Transverse colon (tissue), 4 donors: ENCODE results near the gene LRRC4C. TPM values are rescaled to one million over a fixed set of nuclear protein-coding genes. Genes with fewer than 3 reads are reported as not detected.

Source experiments
- DNase-seq: peaks from one replicate; pipeline ENCODE4 v3.0.0-alpha.2; 2019
- H3K27ac ChIP-seq, 4 donors: fragments of 200-600 bp; sonication (generic); 2 replicates each; pipeline ENCODE4 v1.5.1; 2016 to 2018; ENCODE audit warnings: inconsistent platforms in 4 of 4
- H3K27me3 ChIP-seq: fragments of 200-600 bp; sonication (generic); 2 replicates; pipeline ENCODE4 v1.5.1; 2017; ENCODE audit warnings: inconsistent platforms
- H3K36me3 ChIP-seq, 4 donors: fragments of 200-600 bp; sonication (generic); 2 replicates each; pipeline ENCODE4 v1.5.1; 2017 to 2019; ENCODE audit warnings: inconsistent platforms in 4 of 4
- H3K4me1 ChIP-seq, 4 donors: fragments of 200-600 bp; sonication (generic); 2 replicates each; pipeline ENCODE4 v1.5.1; 2017 to 2020; ENCODE audit warnings: inconsistent platforms in 4 of 4
- H3K4me3 ChIP-seq, 4 donors: fragments of 200-600 bp; sonication (generic); 1 replicate in 1 of 4; 2 replicates in 3 of 4; pipeline versions ENCODE4 v1.5.1 to v1.6.1; 2017 to 2019; ENCODE audit warnings: inconsistent platforms in 4 of 4
- H3K9me3 ChIP-seq, 2 donors: fragments of 200-600 bp; sonication (generic); 2 replicates each; pipeline ENCODE4 v1.5.1; 2017 to 2019; ENCODE audit warnings: inconsistent platforms in 2 of 2
- EP300 ChIP-seq: sonication (generic); formaldehyde crosslinking; IDR thresholded peaks from one replicate; pipeline ENCODE4 v1.6.1; 2017; ENCODE audit warnings: antibody characterized with exemption, low read depth
- POLR2A ChIP-seq: fragments of 450-650 bp; IDR thresholded peaks from one replicate; pipeline ENCODE4 v1.6.1; 2016; ENCODE audit warnings: antibody characterized with exemption, mild to moderate bottlenecking, moderate library complexity
- POLR2AphosphoS5 ChIP-seq, 3 donors: sonication (generic); formaldehyde crosslinking; IDR thresholded peaks; one replicate each; pipeline ENCODE4 v1.6.1; 2016; ENCODE audit warnings: antibody characterized with exemption in 3 of 3
- WGBS, 2 donors: methylation state at CpG; one replicate each; pipeline ENCODE4 v1.1.5; 2018; ENCODE audit warnings: low coverage in 1 of 2; 5-methylcytosine and 5-hydroxymethylcytosine counted together
- in situ Hi-C, 4 donors: fragments of 200-750 bp; cut with MboI; loops; one replicate each; pipeline versions ENCODE4 v1.15.0 to v1.15.1; 2017; ENCODE audit warnings: low sequenced_read_pairs in 3 of 4, low pct_ligation_motif_present in 1 of 4, low pct_unique_long_range_greater_than_20kb in 1 of 4
- intact Hi-C: fragments of 100-400 bp; cut with DNase I; formaldehyde crosslinking; loops from one replicate; pipeline ENCODE4 v1.15.1; 2023; ENCODE audit warnings: low total_unique reads
- total RNA-seq, 4 donors: library from RNA; depleted of rRNA; stranded (reverse); fragments of >200 nt; gene quantifications; one replicate each; pipeline ENCODE4 v1.1.0, GENCODE V29; 2016
- TF ChIP-seq, protein P1 (sequence below), 5 experiments: fragments of 200-600 bp in 3 of 5; fragments of 450-650 bp in 2 of 5; sonication (generic) in 3 of 5; IDR thresholded peaks; 1 replicate in 2 of 5; 2 replicates in 3 of 5; pipeline ENCODE4 v1.5.1; 2016 to 2017; ENCODE audit warnings: antibody characterized with exemption in 5 of 5, inconsistent platforms in 3 of 5, mild to moderate bottlenecking in 2 of 5, moderate library complexity in 1 of 5

LRRC4C gene
- total RNA-seq, 4 donors from 2014 or later = 0.55 to 1.9 (median 0.64) TPM; not detected in 1

- in situ Hi-C loops (loop anchor here in 1 of 4 donors (25.0 kb wide), 1 partner anchor 92 kb away; no protein-coding TSS in a partner anchor), intact Hi-C loops (no loop called here)
- TF ChIP-seq POLR2A (no peak), POLR2AphosphoS5 (IDR thresholded peaks at IDR 0.05) (no peak), EP300 (no peak)
- TF ChIP-seq, protein P1, sequence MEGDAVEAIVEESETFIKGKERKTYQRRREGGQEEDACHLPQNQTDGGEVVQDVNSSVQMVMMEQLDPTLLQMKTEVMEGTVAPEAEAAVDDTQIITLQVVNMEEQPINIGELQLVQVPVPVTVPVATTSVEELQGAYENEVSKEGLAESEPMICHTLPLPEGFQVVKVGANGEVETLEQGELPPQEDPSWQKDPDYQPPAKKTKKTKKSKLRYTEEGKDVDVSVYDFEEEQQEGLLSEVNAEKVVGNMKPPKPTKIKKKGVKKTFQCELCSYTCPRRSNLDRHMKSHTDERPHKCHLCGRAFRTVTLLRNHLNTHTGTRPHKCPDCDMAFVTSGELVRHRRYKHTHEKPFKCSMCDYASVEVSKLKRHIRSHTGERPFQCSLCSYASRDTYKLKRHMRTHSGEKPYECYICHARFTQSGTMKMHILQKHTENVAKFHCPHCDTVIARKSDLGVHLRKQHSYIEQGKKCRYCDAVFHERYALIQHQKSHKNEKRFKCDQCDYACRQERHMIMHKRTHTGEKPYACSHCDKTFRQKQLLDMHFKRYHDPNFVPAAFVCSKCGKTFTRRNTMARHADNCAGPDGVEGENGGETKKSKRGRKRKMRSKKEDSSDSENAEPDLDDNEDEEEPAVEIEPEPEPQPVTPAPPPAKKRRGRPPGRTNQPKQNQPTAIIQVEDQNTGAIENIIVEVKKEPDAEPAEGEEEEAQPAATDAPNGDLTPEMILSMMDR (IDR thresholded peaks at IDR 0.05) = no peak
- Histone ChIP-seq H3K4me1 (no peaks in the 10 kb centered on the region), H3K27me3 (no peaks in the 10 kb centered on the region), H3K36me3 (no peaks in the 10 kb centered on the region), H3K9me3 (no peaks in the 10 kb centered on the region), H3K27ac (no peak overlapping the region), H3K4me3 (no peak overlapping the region)
- no peak for DNase-seq
- WGBS, 2 donors = 0 to 3% methylated on average over 1 of the region's 1 CpG
These were observed 1330.2 kb downstream of the LRRC4C start for GRCh38 chr11:40129266-40129665.

- H3K9me3 ChIP-seq = peaks cover 4 to 5% of the 10 kb centered on the region in 2 donors
- in situ Hi-C loops (loop anchor here in 1 of 4 donors (25.0 kb wide), 1 partner anchor 88 kb away; no protein-coding TSS in a partner anchor), intact Hi-C loops (no loop called here)
- TF ChIP-seq, protein P1 (IDR thresholded peaks at IDR 0.05) = peak in 1 of 5 experiments; percentile 17
- TF ChIP-seq POLR2AphosphoS5 (IDR thresholded peaks at IDR 0.05) (no peak), EP300 (no peak)
- WGBS, 2 donors = 14 to 31% methylated on average over 1 of the region's 1 CpG
- no peak overlapping the region for H3K4me3 ChIP-seq
- no peaks in the 10 kb centered on the region for H3K27me3 ChIP-seq
- no peaks in the 10 kb centered on the region for H3K36me3 ChIP-seq
- H3K27ac ChIP-seq = no peak overlapping the region
- no peak for DNase-seq
- H3K4me1 ChIP-seq = no peaks in the 10 kb centered on the region
These were observed 1334.4 kb downstream of the LRRC4C start for GRCh38 chr11:40125054-40125453.

DNA sequence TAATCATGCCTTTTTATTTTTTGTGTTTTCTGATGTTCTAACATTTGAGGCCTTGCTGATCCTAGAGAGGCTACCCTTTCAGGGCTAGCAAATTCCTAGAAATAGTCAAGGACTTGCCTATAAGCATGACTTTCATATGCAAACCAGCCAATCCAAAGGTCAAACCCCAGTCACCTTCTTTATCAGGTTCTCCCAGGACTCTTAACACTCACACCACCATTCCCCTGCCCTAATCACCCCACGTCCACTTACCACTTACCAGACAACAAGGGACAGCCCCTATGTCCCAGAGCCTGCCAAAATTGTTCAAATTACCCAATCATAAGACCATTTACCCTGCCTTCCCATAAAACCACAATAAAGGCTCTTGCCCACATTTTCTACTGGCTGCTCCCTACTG is 1339.8 kb downstream of the LRRC4C start:
- intact Hi-C loops = no loop called here
- Histone ChIP-seq H3K9me3 (peaks cover 4 to 5% of the 10 kb centered on the region in 2 donors), H3K36me3 (no peaks in the 10 kb centered on the region), H3K27ac (no peak overlapping the region), H3K27me3 (no peaks in the 10 kb centered on the region), H3K4me1 (no peaks in the 10 kb centered on the region), H3K4me3 (no peak overlapping the region)
- in situ Hi-C loops = no loop called here
- TF ChIP-seq, protein P1 (IDR thresholded peaks at IDR 0.05) = no peak
- TF ChIP-seq EP300 (no peak), POLR2AphosphoS5 (IDR thresholded peaks at IDR 0.05) (no peak), POLR2A (no peak)
- DNase-seq = no peak
- 0 to 58% methylated on average over 1 of the region's 1 CpG for WGBS, 2 donors

DNA sequence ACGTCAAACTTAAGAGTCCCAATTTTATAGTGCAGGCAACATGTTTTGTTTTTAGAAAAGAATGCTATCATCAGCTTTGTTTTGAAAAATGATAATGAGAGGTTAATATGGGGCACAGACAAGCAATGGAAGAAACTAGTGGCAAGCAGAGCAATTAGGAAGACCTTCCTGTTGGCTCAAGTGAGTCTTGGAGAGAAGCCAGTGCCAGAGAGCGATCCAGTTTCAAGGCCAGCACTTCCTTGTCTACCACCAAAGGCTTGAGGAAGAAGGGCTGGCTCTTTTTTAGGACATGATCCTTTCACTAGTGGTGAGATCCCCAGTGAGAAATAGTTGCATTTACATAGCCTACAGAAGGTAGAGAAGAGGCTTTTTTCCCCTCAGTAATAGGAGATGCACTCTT is 1340.7 kb downstream of the LRRC4C start:
- 58 to 65% methylated on average over 2 of the region's 2 CpGs for WGBS, 2 donors
- TF ChIP-seq EP300 (no peak), POLR2AphosphoS5 (IDR thresholded peaks at IDR 0.05) (no peak), POLR2A (no peak)
- TF ChIP-seq, protein P1 (IDR thresholded peaks at IDR 0.05) = no peak
- Histone ChIP-seq H3K4me3 (no peak overlapping the region), H3K9me3 (peaks cover 2 to 3% of the 10 kb centered on the region in 2 donors), H3K4me1 (no peaks in the 10 kb centered on the region), H3K36me3 (no peaks in the 10 kb centered on the region), H3K27ac (no peak overlapping the region), H3K27me3 (no peaks in the 10 kb centered on the region)
- DNase-seq = no peak
- intact Hi-C loops (no loop called here), in situ Hi-C loops (no loop called here)
